HK-2 (cell line): ENCODE results near the gene PLEK.
"Not testable (repeated sequence)": the region's sequence is repeated elsewhere in the genome, so short reads cannot be mapped to it uniquely, and the experiment has no call there.

Experiments used
- DNase-seq: peaks from one replicate; pipeline ENCODE4 v3.0.0-alpha.2; 2018; ENCODE audit not compliant: unreplicated experiment

The PLEK gene

GRCh38 chr2:68365087-68365486 is at the start of gene PLEK:
Gene PLEK (plus strand): TSS chr2:68365282. CDS start chr2:68365352, 70 bp downstream.
- DNase-seq, result peak; percentile 38

GRCh38 chr2:68316111-68316510 is 49.0 kb upstream of the PLEK start:
- no peak for DNase-seq

- DNase-seq, result no peak
Measured at GRCh38 chr2:68317971-68318913, 46.8 kb upstream of the PLEK start.

GRCh38 chr2:68318914-68319397 is 46.1 kb upstream of the PLEK start:
- no peak for DNase-seq

GRCh38 chr2:68319398-68320117 is 45.5 kb upstream of the PLEK start, which contains the start of gene CNRIP1:
Gene CNRIP1 (minus strand): TSS chr2:68319949. CDS start chr2:68319400, 549 bp downstream.
- DNase-seq, result peak; percentile 49

GRCh38 chr2:68320118-68320641 is 44.9 kb upstream of the PLEK start:
- DNase-seq, result peak; percentile 7

- DNase-seq, result no peak
Measured at GRCh38 chr2:68325056-68325455, 40.0 kb upstream of the PLEK start.

- DNase-seq, result no peak
Measured at GRCh38 chr2:68328901-68329300, 36.2 kb upstream of the PLEK start.

- DNase-seq, result no peak
Measured at GRCh38 chr2:68330691-68331090, 34.4 kb upstream of the PLEK start.

GRCh38 chr2:68333009-68333408 is 32.1 kb upstream of the PLEK start:
- no peak for DNase-seq

GRCh38 chr2:68333931-68334330 is 31.2 kb upstream of the PLEK start:
- no peak for DNase-seq

- DNase-seq, result no peak
Measured at GRCh38 chr2:68336192-68336591, 28.9 kb upstream of the PLEK start.

- DNase-seq, result no peak
Measured at GRCh38 chr2:68340226-68341061, 24.6 kb upstream of the PLEK start.

- DNase-seq, result no peak
Measured at GRCh38 chr2:68341062-68341329, 24.1 kb upstream of the PLEK start.

GRCh38 chr2:68341583-68341982 is 23.5 kb upstream of the PLEK start:
- DNase-seq, result no peak

- no peak for DNase-seq
Measured at GRCh38 chr2:68342470-68342869, 22.6 kb upstream of the PLEK start.

GRCh38 chr2:68344031-68344430 is 21.1 kb upstream of the PLEK start:
- DNase-seq, result no peak

GRCh38 chr2:68345129-68345875 is 19.8 kb upstream of the PLEK start:
- no peak for DNase-seq

GRCh38 chr2:68349091-68349490 is 16.0 kb upstream of the PLEK start:
- not testable (repeated sequence) for DNase-seq

GRCh38 chr2:68351997-68352396 is 13.1 kb upstream of the PLEK start:
- DNase-seq, result no peak
